Right renal pelvis (tissue), 4 donors: ENCODE data around the gene TFB2M. TPM values are rescaled to one million over a fixed set of nuclear protein-coding genes. Genes with fewer than 3 reads are reported as not detected.
A peak's percentile ranks its signal among the peaks of the same experiment; 100 is the strongest.
"Not testable (repeated sequence)": the region's sequence is repeated elsewhere in the genome, so short reads cannot be mapped to it uniquely, and the experiment has no call there.

Experiments used
- DNase-seq, 4 donors: peaks; one replicate each; pipeline ENCODE4 v3.0.0-alpha.2; 2013; ENCODE audit warnings: low read depth in 4 of 4, low spot score in 3 of 4, missing footprints in 1 of 4
- polyA plus RNA-seq, 4 donors: library from polyadenylated mRNA; unstranded; fragments of 120-200 nt; gene quantifications; one replicate each; pipeline ENCODE4 v1.2.1, GENCODE V29; 2013; ENCODE audit not compliant: insufficient read length in 4 of 4

TFB2M gene
- 10 to 100 TPM; 21.7 to 24.6 (median 22.5) TPM for polyA plus RNA-seq

DNA sequence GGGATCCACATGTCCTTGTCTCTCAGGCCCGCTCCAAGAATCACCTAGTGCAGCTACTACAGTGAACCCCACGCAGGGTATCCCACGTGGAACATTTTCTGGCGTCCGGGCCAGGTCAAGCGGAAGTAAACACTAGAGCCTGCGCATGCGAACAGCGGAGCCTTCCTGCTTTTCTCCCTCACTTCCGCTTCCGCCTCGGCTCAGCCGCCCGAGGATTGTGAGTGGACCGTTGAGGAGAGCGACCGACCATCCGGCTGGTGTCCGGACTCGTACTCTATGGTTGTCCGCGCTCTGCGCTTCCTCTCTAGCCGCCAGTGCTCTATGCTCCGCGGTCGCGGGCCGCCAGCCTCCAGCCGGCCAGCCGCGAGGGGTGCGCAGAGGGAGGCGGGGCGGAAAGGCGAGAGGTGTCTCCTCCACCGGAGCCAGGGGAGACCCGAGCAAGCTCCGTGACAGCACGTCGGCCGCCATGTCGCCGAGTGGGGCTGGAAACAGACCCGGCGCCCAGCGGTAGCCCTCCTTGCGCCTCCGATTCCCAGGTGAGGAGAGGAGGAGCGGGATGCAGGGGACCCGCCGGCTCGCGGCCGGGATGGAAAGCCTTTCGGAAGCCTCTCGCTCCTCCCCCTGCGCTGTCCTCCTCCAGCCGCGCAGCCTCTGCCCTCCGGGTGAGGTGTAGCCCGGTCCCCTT, at the start of gene TFB2M, which contains the start of gene CNST:
TSS of gene TFB2M (minus strand) at position 134 of the 685 bp plus-strand sequence. CDS start at position 11, 123 bp downstream.
TSS of gene CNST (plus strand) at position 329 of the 685 bp plus-strand sequence. CDS start 25,107 bp downstream, outside the sequence.
- peak; percentile 94 to 98 (median 95) for DNase-seq

GRCh38 chr1:246613096-246613758, 47.2 kb upstream of the TFB2M start:
- no peak for DNase-seq

GRCh38 chr1:246609632-246610031, 43.6 kb upstream of the TFB2M start:
- no peak for DNase-seq

DNA sequence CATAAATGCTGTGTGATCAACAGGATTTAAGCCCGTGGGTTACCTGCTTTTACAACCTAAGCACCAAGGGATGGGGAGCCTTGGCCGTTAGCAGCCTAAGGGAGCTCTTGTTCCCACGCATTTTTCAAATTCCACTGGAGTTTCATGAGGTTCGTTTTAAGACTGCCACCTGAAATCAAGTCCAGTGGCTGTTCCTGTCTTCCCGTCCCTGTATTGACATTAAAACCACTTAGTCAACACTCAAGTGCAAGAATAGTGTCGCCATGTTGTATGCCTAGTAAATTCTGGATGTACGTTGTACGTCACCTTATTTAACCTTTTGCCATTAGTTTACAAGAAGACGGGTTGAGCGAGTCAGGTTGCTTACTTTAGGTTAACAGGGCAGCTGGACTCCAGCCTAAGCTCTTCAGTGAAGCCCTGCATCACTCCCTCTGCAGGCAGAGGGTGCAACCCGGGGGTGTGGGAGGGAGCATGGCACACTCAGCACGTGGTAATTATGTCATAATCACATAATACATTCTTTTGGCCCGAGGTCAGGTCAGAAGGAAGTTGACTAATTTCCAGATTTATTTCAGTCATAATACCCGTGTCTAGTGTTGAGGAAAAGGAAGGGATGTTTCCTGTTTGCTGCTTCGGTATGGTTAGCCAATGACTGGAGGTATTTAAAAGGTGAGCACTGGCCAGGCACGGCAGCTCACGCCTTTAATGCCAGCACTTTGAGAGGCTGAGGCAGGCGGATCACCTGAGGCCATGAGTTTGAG, 42.7 kb upstream of the TFB2M start:
- peak in 1 of 4 donors; percentile 37 for DNase-seq

DNA sequence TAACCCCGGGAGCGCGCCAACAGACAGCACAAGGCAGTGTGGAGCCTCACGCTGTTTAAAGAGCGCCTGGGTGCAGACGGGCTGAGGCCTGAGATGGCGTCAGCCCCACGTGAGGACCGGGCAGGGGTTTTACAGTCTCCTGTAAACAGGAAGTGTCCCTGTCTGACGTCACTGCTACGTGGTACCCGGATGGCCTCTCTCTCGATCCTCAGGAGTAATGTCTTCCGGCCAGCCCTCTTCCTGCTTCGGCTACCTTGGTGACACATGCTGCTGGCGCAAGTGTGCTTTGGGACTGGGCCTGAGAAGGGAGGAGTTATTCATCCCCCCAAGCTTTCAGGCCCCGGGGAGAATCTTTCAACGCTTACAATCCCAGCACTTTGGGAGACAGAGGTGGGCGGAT, 41.4 kb upstream of the TFB2M start:
- DNase-seq, result no peak

DNA sequence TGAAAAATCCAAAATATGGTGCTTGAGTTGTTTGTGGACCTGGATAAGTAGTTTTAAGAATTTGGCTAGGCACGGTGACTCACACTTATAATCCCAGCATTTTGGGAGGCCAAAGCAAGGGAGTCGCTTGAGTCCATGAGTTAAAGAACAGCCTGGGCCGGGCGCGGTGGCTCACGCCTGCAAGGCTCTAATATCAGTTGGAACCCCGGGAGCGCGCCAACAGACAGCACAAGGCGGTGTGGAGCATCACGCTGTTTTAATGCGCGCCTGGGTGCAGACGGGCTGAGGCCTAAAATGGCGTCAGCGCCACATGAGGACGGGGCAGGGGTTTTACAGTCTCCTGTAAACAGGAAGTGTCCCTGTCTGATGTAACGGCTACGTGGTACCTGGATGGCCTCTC, 39.2 kb upstream of the TFB2M start:
- DNase-seq, result not testable (repeated sequence)

- DNase-seq, result no peak
These were observed 36.1 kb upstream of the TFB2M start for GRCh38 chr1:246602194-246602593.

- DNase-seq, result no peak
These were observed 34.5 kb upstream of the TFB2M start for GRCh38 chr1:246600579-246600978.

DNA sequence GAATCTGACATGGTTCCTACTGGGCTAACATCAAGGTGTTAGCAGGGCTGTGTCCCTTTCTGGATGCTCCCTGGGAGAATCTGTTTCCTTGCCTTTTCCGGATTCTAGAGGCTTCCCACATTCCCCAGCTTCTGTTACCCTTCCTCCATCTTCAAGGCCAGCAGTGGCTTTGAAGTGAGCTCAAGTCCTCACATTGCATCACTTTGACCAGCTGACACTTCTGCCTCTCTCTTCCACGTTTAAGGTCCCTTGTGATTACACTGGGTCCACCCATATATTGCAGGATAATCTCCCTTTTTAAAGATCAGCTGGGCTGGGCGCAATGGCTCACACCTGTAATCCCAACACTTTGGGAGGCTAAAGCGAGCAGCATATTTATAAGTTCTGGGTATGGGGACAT, 33.3 kb upstream of the TFB2M start:
- no peak for DNase-seq

- DNase-seq, result no peak
These were observed 31.9 kb upstream of the TFB2M start for GRCh38 chr1:246597971-246598370.

DNA sequence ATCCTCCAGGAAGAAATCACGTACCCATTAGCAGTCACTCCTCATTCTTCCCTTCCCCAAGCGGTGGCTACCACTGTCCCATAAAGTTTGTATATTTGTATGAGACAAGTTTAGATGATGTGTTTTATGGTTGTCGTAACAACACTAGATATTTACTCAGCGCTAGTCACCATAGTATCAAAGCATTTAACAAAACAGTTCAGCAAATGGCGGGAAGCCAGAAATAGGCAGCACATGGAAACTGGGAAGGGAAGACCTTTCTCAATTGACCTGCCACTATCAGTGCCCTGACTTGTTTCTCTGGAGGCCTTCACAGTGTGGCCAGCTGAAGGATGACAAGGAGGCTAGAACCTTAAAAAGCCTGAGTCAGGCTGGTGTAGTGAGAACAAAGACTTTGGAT, 31.3 kb upstream of the TFB2M start:
- DNase-seq, result no peak

GRCh38 chr1:246595146-246595545, 29.1 kb upstream of the TFB2M start:
- DNase-seq, result no peak

DNA sequence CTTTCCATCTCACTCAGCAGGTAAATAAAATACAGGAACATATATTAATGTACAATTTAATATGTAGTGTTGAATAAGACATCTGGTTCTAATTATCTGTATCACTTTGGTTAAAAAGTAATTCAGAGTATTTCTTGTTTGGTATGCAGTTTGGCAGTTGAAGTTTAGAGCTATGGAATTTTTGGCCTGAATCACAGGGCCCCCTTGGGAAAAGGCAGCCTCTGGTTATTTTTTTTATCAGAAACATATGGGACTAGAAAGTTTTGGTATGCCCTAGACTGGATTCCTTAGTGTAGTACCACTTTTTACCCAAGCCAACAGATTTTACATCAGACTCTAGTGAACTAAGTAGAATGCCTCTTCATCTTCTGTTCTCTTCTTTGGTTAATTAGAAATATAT, 26.6 kb upstream of the TFB2M start:
- no peak for DNase-seq

- no peak for DNase-seq
These were observed 25.9 kb upstream of the TFB2M start for GRCh38 chr1:246591958-246592357.

DNA sequence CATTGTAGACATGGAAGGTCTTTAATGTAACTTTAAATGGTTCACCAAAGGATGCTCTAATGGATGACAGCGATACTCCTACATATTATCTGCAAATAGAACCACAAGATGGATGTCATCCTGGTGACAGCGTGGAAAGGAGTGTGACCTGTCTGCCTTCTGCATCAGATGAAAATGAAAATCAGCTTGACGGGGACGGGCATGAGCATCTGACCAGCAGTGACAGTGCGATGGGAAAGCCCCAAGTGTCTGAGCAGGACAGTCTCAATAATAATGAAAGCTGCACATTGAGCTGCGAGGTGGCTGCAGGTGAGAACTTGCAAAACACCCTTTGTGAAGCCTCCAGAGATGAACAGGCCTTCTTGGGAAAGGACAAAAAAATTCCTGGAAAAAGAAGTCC, 25.4 kb upstream of the TFB2M start:
- DNase-seq, result no peak

DNA sequence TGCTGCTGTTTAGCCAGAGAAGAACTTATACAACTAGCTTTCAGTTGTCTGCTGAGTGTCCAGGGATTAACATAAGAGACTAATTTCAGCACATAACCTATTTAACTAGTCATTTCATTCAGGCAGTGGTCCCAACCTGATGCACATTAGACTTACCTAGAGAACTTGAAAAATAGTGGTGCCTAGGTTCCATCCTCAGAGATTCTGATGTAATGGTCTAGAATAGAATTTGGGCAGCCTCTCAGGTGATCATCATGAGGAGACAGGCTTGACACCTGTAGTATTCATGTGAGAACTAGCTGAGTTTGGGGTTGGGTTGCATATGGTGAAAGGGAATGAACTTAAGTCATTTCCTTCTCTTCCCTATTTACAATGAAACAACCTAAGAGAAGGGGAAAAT, 25.0 kb upstream of the TFB2M start:
- no peak for DNase-seq

- DNase-seq, result not testable (repeated sequence)
These were observed 23.9 kb upstream of the TFB2M start for GRCh38 chr1:246589919-246590318.

DNA sequence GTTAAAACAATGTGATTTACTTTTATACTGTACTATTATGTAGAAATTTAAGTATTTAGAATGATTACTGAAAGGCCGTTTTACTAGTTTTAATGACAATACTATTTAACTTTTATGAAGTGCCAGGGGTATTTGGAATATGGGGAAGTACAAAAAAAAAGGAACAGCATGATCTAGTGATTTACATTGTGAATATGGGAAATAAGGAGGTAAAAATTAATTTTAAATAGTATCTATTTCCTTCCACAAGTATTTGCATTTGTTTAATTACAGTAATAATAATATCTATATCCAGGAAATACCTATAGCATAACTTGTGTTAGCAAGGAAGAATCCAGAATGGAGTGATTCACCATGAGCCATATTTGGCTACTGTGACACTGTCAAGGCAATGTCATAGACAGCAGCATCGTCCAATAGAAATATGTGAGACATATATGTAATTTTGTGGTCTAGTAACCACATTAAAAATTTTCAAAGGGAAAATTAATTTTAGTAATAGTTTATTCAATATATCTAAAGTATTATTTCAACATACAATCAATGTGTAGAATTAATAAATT, 22.2 kb upstream of the TFB2M start:
- no peak for DNase-seq

- DNase-seq, result no peak
These were observed 21.5 kb upstream of the TFB2M start for GRCh38 chr1:246587606-246588005.

DNA sequence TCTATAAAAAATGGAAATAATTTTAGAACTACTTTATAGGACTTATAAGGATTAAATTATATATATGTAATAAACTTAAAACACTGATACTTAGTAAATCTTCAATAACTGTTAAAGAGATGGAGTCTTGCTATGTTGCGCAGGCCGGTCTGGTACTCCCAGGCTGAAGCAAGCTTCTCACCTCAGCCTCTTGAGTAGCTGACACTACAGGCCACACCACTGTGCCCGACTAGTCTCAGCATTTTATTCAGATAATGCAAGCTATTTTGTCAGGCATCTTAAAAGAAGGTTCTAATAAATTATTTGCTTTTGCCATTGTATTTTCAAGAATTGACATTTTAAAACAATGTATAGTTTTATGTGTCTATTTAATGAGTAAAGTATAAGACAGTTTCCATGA, 21.0 kb upstream of the TFB2M start:
- no peak for DNase-seq
